CD4-positive, alpha-beta T cell (primary cell): ENCODE data around the gene SYNGR1. TPM values are rescaled to one million over a fixed set of nuclear protein-coding genes. Genes with fewer than 3 reads are reported as not detected.

Experiments
- ATAC-seq: fragments of 200-7000 bp; cut with Tn5 transposase; one replicate; pipeline ENCODE4 v1.10.0; 2022; ENCODE audit warnings: mild to moderate bottlenecking; ENCODE audit not compliant: poor library complexity
- CTCF ChIA-PET: fragments of 350-600 bp; sonication (Branson Sonifier 250); formaldehyde crosslinking; loops from one replicate; lab custom pipeline; 2021; ENCODE audit warnings: antibody characterized with exemption, inconsistent platforms; lab: Charles Lee
- POLR2A ChIA-PET: fragments of 350-600 bp; sonication (Branson Sonifier 250); formaldehyde crosslinking; loops from one replicate; lab custom pipeline; 2021; ENCODE audit warnings: antibody characterized with exemption, inconsistent platforms; lab: Charles Lee
- DNase-seq, 14 experiments: peaks; one replicate each; pipeline ENCODE4 v3.0.0-alpha.2; 2013 to 2020; ENCODE audit warnings: mixed read lengths in 2 of 14
- H3K27ac ChIP-seq, 2 donors: one replicate each; pipeline versions ENCODE4 v1.5.1 to v1.7.0; 2013; ENCODE audit warnings: low read length in 2 of 2, low read depth in 1 of 2, mild to moderate bottlenecking in 1 of 2
- H3K27me3 ChIP-seq, 2 experiments: 1 replicate in 1 of 2; 2 replicates in 1 of 2; pipeline versions ENCODE4 v1.6.1 to v1.7.0; 2013; ENCODE audit warnings: low read length in 2 of 2, control low read depth in 1 of 2, mild to moderate bottlenecking in 1 of 2, moderate library complexity in 1 of 2; ENCODE audit not compliant: insufficient read depth in 2 of 2, control insufficient read depth in 1 of 2
- H3K36me3 ChIP-seq: one replicate; pipeline ENCODE4 v1.6.1; 2013; ENCODE audit warnings: low read length, control low read depth; ENCODE audit not compliant: insufficient read depth
- H3K4me1 ChIP-seq: one replicate; pipeline ENCODE4 v1.6.1; 2013; ENCODE audit warnings: low read length, control low read depth; ENCODE audit not compliant: insufficient read depth
- H3K4me3 ChIP-seq: one replicate; pipeline ENCODE4 v1.5.1; 2013; ENCODE audit warnings: mild to moderate bottlenecking, low read length, moderate library complexity
- H3K9me3 ChIP-seq, 2 experiments: 1 replicate in 1 of 2; 2 replicates in 1 of 2; pipeline versions ENCODE4 v1.6.1 to v1.7.0; 2013; ENCODE audit warnings: low read length in 2 of 2, mild to moderate bottlenecking in 2 of 2, control low read depth in 1 of 2, moderate library complexity in 1 of 2; ENCODE audit not compliant: control insufficient read depth in 1 of 2, insufficient read depth in 1 of 2
- H3K27ac Mint-ChIP-seq: one replicate; pipeline ENCODE4 v1.8.0; 2020; ENCODE audit warnings: mixed read lengths
- H3K27me3 Mint-ChIP-seq: one replicate; pipeline ENCODE4 v1.8.0; 2021; ENCODE audit warnings: mixed read lengths
- H3K36me3 Mint-ChIP-seq: one replicate; pipeline ENCODE4 v1.8.0; 2021; ENCODE audit warnings: low read depth, mixed read lengths
- H3K4me1 Mint-ChIP-seq: one replicate; pipeline ENCODE4 v1.8.0; 2021; ENCODE audit warnings: low read depth, mixed read lengths
- H3K4me3 Mint-ChIP-seq: one replicate; pipeline ENCODE4 v1.8.0; 2020; ENCODE audit warnings: mild to moderate bottlenecking, mixed read lengths
- H3K9me3 Mint-ChIP-seq: one replicate; pipeline ENCODE4 v1.8.0; 2020; ENCODE audit warnings: mixed read lengths
- intact Hi-C, 2 experiments: fragments of 100-400 bp; cut with DNase I in 1 of 2; cut with micrococcal nuclease in 1 of 2; formaldehyde crosslinking; loops; one replicate each; pipeline versions ENCODE4 v1.15.1 to v1.9.0; 2023 to 2025; cut with DNase I, micrococcal nuclease
- total RNA-seq, 174 experiments: library from RNA in 2 of 174; stranded (reverse) in 2 of 174; gene quantifications; one replicate each; pipeline ENCODE4 v1.2.3 and lab custom pipeline; 2021 to 2026
- TF ChIP-seq, protein P1 (sequence below): fragments of 200-600 bp; IDR thresholded peaks from one replicate; pipeline ENCODE4 v1.8.0; 2022; ENCODE audit warnings: antibody characterized with exemption, mild to moderate bottlenecking

The SYNGR1 gene
- total RNA-seq, 2 experiments from 2014 or later: 0.44 to 0.59 TPM

DNA sequence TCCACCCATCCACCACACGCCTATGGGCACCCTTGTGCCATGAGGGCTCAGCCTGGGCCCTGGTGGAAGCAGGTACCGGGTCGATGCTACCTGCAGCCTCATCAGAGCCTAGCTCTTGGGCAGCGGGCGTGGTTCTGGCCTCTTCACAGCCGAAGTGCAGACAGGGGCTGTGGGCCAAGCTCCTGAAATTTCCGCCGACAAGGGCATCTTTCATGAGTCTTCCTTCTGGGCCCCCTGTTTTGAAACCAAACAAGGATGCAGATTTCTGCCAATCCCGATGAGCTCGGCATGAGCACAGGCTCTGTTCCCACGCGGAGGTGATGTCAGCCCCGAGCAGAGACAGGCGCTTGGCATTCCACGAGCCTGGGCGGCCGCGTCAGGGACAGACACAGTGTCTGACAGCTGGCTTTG lies 84.5 kb downstream of the SYNGR1 start:
- no peaks in the 10 kb centered on the region for H3K9me3 Mint-ChIP-seq
- H3K4me3 Mint-ChIP-seq: no peak overlapping the region
- CTCF ChIA-PET: interaction anchor here (1.6 kb wide), 1 partner anchor 34 kb away, joined by 4 read pairs; the partner anchor contains the start of gene TAB1
- intact Hi-C loops: no loop called here
- no peak overlapping the region for H3K27ac Mint-ChIP-seq
- no peak for DNase-seq
- H3K27ac ChIP-seq: no peak overlapping the region
- H3K4me1 Mint-ChIP-seq: peaks cover 9% of the 10 kb centered on the region
- POLR2A ChIA-PET: no interaction called here
- peaks cover 31% of the 10 kb centered on the region for H3K36me3 ChIP-seq
- peaks cover 35% of the 10 kb centered on the region for H3K36me3 Mint-ChIP-seq
- peaks cover 0 to 2% of the 10 kb centered on the region in 2 experiments for H3K27me3 ChIP-seq
- H3K4me1 ChIP-seq: peaks cover 16% of the 10 kb centered on the region
- H3K4me3 ChIP-seq: no peak overlapping the region
- peaks cover 4% of the 10 kb centered on the region for H3K27me3 Mint-ChIP-seq
- H3K9me3 ChIP-seq: no peaks in the 10 kb centered on the region
- TF ChIP-seq, protein P1, sequence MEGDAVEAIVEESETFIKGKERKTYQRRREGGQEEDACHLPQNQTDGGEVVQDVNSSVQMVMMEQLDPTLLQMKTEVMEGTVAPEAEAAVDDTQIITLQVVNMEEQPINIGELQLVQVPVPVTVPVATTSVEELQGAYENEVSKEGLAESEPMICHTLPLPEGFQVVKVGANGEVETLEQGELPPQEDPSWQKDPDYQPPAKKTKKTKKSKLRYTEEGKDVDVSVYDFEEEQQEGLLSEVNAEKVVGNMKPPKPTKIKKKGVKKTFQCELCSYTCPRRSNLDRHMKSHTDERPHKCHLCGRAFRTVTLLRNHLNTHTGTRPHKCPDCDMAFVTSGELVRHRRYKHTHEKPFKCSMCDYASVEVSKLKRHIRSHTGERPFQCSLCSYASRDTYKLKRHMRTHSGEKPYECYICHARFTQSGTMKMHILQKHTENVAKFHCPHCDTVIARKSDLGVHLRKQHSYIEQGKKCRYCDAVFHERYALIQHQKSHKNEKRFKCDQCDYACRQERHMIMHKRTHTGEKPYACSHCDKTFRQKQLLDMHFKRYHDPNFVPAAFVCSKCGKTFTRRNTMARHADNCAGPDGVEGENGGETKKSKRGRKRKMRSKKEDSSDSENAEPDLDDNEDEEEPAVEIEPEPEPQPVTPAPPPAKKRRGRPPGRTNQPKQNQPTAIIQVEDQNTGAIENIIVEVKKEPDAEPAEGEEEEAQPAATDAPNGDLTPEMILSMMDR: no peak
- ATAC-seq: no peak

- peaks cover 28% of the 10 kb centered on the region for H3K36me3 ChIP-seq
- ChIA-PET CTCF (interaction anchor here (0.5 to 1.6 kb wide), 2 partner anchors 35 to 1157 kb away, joined by 3 to 4 read pairs; partner anchors contain the start of gene TAB1), POLR2A (no interaction called here)
- TF ChIP-seq, protein P1: no peak
- H3K4me3 ChIP-seq: no peak overlapping the region
- DNase-seq: no peak
- peaks cover 16% of the 10 kb centered on the region for H3K4me1 ChIP-seq
- no peaks in the 10 kb centered on the region for H3K9me3 ChIP-seq
- Mint-ChIP-seq H3K27me3 (peaks cover 7% of the 10 kb centered on the region), H3K4me1 (peaks cover 10% of the 10 kb centered on the region), H3K4me3 (no peak overlapping the region), H3K27ac (no peak overlapping the region), H3K36me3 (peaks cover 34% of the 10 kb centered on the region), H3K9me3 (no peaks in the 10 kb centered on the region)
- intact Hi-C loops: no loop called here
- peaks cover 0 to 3% of the 10 kb centered on the region in 2 experiments for H3K27me3 ChIP-seq
- ATAC-seq: no peak
- H3K27ac ChIP-seq: no peak overlapping the region
Observed at GRCh38 chr22:39434721-39435120, 84.9 kb downstream of the SYNGR1 start.

Other genes with a start within 250 kb of the SYNGR1 start
- gene CBX7, start 197.3 kb upstream of the SYNGR1 start, total RNA-seq: 10 to 100 TPM; 48.6 to 49.1 TPM
- gene PDGFB, start 105.0 kb upstream of the SYNGR1 start, total RNA-seq: under 1 TPM; 0.45 to 0.69 TPM
- 1,000 to 10,000 TPM; 3,952 to 3,974 TPM for gene RPL3, start 30.4 kb upstream of the SYNGR1 start, total RNA-seq
- 10 to 100 TPM; 19.8 to 20.1 TPM for gene TAB1, start 49.8 kb downstream of the SYNGR1 start, total RNA-seq
- under 1 TPM in 1 of 2 experiments, not detected in 1; 0.17 TPM for gene MGAT3, start 107.0 kb downstream of the SYNGR1 start, total RNA-seq
- 10 to 100 TPM; 19.8 to 20.4 TPM for gene MIEF1, start 152.3 kb downstream of the SYNGR1 start, total RNA-seq
- gene ATF4, start 170.6 kb downstream of the SYNGR1 start, total RNA-seq: 100 to 1,000 TPM; 358 to 365 TPM
- gene RPS19BP1, start 182.8 kb downstream of the SYNGR1 start, total RNA-seq: 10 to 100 TPM; 65.8 to 69.7 TPM
- gene CACNA1I, start 220.8 kb downstream of the SYNGR1 start, total RNA-seq: 10 to 100 TPM; 29.2 to 30.1 TPM